ENCODE measurements around the gene R3HDM4. TPM values are rescaled to one million over a fixed set of nuclear protein-coding genes. Genes with fewer than 3 reads are reported as not detected.

R3HDM4 gene
- total and polyA plus RNA-seq, 10 of the 15 experiments (the other 5 are each of a cell fraction or from before 2014, with no cell fraction given) = 1.3 to 65.8 (median 27.7) TPM

DNA sequence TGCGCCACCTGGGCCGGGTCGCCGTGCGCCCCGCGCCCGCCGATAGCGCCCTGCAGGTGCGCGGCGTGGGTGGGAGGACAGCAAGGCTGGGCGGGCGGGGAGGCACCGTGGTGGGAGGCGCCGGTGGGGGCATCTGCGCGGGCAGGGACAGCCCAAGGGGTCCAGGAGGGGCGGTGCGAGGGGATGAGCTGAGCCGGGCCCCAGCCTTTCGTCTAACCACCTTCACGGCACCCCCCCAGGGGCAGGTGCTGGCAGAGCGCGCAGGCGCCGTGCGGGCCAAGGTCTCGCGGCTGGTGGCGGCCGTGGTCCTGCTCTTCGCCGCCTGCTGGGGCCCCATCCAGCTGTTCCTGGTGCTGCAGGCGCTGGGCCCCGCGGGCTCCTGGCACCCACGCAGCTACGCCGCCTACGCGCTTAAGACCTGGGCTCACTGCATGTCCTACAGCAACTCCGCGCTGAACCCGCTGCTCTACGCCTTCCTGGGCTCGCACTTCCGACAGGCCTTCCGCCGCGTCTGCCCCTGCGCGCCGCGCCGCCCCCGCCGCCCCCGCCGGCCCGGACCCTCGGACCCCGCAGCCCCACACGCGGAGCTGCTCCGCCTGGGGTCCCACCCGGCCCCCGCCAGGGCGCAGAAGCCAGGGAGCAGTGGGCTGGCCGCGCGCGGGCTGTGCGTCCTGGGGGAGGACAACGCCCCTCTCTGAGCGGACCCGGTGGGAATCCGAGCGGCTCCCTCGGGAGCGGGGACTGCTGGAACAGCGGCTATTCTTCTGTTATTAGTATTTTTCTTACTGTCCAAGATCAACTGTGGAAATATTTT is 7.2 kb upstream of the R3HDM4 start:
- H3K9ac ChIP-seq (ENCODE audit: control insufficient read depth, insufficient read depth, low read length) = peak overlapping the region; percentile 27; the same call in 1 of the 2 replicates
- POLR2A ChIA-PET = interaction anchor here (0.5 to 1.6 kb wide), 5 partner anchors 18 to 108 kb away, joined by 3 to 6 read pairs (median 4); no protein-coding TSS in a partner anchor
- H3K4me3 ChIP-seq = peak overlapping the region; percentile 64
- peaks cover 0 to 2% of the 10 kb centered on the region in 2 experiments; a peak in 1 of 4 replicates for H3K27me3 ChIP-seq (replicated peaks in 1 of 2; ENCODE audit: control insufficient read depth in 2 of 2, insufficient read depth in 2 of 2, low read length in 1 of 2)
- no TSS peak for BruUV-seq (replicated peaks)
- H3K4me1 ChIP-seq (ENCODE audit: control insufficient read depth, insufficient read depth, low read length) = peaks cover 36% of the 10 kb centered on the region
- in situ Hi-C loops (cut with MboI) = loop anchor here (5.0 kb wide), 3 partner anchors 62 to 148 kb away; partner anchors contain the start of genes CFD and WDR18
- H3K9me3 ChIP-seq (replicated peaks; ENCODE audit: control insufficient read depth, insufficient read depth, low read length) = no peaks in the 10 kb centered on the region
- peak overlapping the region; percentile 75 for H2AFZ ChIP-seq (ENCODE audit: control insufficient read depth, low read depth, low read length)
- no peaks in the 10 kb centered on the region; a peak in 1 of 4 replicates for H3K36me3 ChIP-seq (ENCODE audit: control insufficient read depth in 2 of 2, insufficient read depth in 2 of 2, low read length in 1 of 2)
- no peaks in the 10 kb centered on the region for H4K20me1 ChIP-seq (ENCODE audit: control insufficient read depth, insufficient read depth)
- peak; percentile 41 for ATAC-seq
- peaks cover 13% of the 10 kb centered on the region for H3K79me2 ChIP-seq (ENCODE audit: control insufficient read depth, insufficient read depth, low read length)
- 2% methylated on average over 34 of the region's 84 CpGs for WGBS (ENCODE audit: insufficient coverage, insufficient replicate concordance, low lambda C conversion rate, missing lambda C conversion rate)
- intact Hi-C loops (cut with micrococcal nuclease; ENCODE audit: unreplicated experiment) = loop anchor here (10.0 kb wide), 1 partner anchor 325 kb away; the partner anchor contains the start of genes ATP5F1D and MIDN
- RAD21 ChIA-PET (ENCODE audit: unreplicated experiment) = interaction anchor here (0.7 to 3.6 kb wide), 6 partner anchors 12 to 191 kb away, joined by 3 to 46 read pairs (median 6); partner anchors contain the start of genes MED16, RNU6-9 and WDR18
- DNase-seq (ENCODE audit: low read depth, low spot score) = no peak
- CTCF ChIA-PET = interaction anchor here (1.0 to 4.6 kb wide), 6 partner anchors 27 to 151 kb away, joined by 3 to 50 read pairs (median 4); partner anchors contain the start of genes MED16, RNU6-9 and WDR18
- no peak overlapping the region for H3K27ac ChIP-seq (ENCODE audit: control insufficient read depth, insufficient read depth)
- no peak for FAIRE-seq
- peak overlapping the region; percentile 89 for H3K4me2 ChIP-seq (ENCODE audit: control insufficient read depth, insufficient read depth)
- SMC1A ChIA-PET (ENCODE audit: uncharacterized antibody, unreplicated experiment) = interaction anchor here (1.7 to 2.0 kb wide), 2 partner anchors 56 to 64 kb away, joined by 4 to 11 read pairs; partner anchors contain the start of gene WDR18
- 0 out of 2 replicates have a peak, but pooled peaks have one; percentile 4 for TF ChIP-seq ZNF24 (IDR thresholded peaks at IDR 0.05)
- TF ChIP-seq, protein P1, sequence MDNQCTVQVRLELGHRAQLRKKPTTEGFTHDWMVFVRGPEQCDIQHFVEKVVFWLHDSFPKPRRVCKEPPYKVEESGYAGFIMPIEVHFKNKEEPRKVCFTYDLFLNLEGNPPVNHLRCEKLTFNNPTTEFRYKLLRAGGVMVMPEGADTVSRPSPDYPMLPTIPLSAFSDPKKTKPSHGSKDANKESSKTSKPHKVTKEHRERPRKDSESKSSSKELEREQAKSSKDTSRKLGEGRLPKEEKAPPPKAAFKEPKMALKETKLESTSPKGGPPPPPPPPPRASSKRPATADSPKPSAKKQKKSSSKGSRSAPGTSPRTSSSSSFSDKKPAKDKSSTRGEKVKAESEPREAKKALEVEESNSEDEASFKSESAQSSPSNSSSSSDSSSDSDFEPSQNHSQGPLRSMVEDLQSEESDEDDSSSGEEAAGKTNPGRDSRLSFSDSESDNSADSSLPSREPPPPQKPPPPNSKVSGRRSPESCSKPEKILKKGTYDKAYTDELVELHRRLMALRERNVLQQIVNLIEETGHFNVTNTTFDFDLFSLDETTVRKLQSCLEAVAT (IDR thresholded peaks at IDR 0.05) = no peak
- TF ChIP-seq SUZ12 (IDR thresholded peaks at IDR 0.05; ENCODE audit: unreplicated experiment) = no peak
- TF ChIP-seq, protein P2, sequence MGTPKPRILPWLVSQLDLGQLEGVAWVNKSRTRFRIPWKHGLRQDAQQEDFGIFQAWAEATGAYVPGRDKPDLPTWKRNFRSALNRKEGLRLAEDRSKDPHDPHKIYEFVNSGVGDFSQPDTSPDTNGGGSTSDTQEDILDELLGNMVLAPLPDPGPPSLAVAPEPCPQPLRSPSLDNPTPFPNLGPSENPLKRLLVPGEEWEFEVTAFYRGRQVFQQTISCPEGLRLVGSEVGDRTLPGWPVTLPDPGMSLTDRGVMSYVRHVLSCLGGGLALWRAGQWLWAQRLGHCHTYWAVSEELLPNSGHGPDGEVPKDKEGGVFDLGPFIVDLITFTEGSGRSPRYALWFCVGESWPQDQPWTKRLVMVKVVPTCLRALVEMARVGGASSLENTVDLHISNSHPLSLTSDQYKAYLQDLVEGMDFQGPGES (IDR thresholded peaks at IDR 0.05) = no peak
- no peak for TF ChIP-seq POU2F2 (IDR thresholded peaks at IDR 0.05; ENCODE audit: borderline replicate concordance, low read depth, low read length)
- no peak for TF ChIP-seq WRNIP1 (IDR thresholded peaks at IDR 0.05; ENCODE audit: borderline replicate concordance, low read depth, low read length)
- no peak for TF ChIP-seq MEF2A (IDR thresholded peaks at IDR 0.05; ENCODE audit: insufficient read depth, low read depth, low read length)
- TF ChIP-seq POLR2AphosphoS5 (IDR thresholded peaks at IDR 0.05; ENCODE audit: low read length) = no peak
- TF ChIP-seq, protein P3, sequence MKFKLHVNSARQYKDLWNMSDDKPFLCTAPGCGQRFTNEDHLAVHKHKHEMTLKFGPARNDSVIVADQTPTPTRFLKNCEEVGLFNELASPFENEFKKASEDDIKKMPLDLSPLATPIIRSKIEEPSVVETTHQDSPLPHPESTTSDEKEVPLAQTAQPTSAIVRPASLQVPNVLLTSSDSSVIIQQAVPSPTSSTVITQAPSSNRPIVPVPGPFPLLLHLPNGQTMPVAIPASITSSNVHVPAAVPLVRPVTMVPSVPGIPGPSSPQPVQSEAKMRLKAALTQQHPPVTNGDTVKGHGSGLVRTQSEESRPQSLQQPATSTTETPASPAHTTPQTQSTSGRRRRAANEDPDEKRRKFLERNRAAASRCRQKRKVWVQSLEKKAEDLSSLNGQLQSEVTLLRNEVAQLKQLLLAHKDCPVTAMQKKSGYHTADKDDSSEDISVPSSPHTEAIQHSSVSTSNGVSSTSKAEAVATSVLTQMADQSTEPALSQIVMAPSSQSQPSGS (IDR thresholded peaks at IDR 0.05; ENCODE audit: low read length) = no peak
- TF ChIP-seq, protein P4, sequence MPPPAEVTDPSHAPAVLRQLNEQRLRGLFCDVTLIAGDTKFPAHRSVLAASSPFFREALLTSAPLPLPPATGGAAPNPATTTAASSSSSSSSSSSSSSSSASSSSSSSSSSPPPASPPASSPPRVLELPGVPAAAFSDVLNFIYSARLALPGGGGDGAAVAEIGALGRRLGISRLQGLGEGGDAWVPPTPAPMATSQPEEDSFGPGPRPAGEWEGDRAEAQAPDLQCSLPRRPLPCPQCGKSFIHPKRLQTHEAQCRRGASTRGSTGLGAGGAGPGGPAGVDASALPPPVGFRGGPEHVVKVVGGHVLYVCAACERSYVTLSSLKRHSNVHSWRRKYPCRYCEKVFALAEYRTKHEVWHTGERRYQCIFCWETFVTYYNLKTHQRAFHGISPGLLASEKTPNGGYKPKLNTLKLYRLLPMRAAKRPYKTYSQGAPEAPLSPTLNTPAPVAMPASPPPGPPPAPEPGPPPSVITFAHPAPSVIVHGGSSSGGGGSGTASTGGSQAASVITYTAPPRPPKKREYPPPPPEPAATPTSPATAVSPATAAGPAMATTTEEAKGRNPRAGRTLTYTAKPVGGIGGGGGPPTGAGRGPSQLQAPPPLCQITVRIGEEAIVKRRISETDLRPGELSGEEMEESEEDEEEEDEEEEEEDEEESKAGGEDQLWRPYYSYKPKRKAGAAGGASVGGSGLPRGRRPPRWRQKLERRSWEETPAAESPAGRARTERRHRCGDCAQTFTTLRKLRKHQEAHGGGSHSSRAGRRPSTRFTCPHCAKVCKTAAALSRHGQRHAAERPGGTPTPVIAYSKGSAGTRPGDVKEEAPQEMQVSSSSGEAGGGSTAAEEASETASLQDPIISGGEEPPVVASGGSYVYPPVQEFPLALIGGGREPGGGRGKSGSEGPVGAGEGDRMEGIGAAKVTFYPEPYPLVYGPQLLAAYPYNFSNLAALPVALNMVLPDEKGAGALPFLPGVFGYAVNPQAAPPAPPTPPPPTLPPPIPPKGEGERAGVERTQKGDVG (CRISPR knock-in tag; IDR thresholded peaks at IDR 0.05) = no peak
- TF ChIP-seq RELA (IDR thresholded peaks at IDR 0.05; ENCODE audit: borderline replicate concordance, partially characterized antibody) = no peak
- TF ChIP-seq NR2C1 (IDR thresholded peaks at IDR 0.05) = no peak
- no peak for TF ChIP-seq BCL11A (IDR thresholded peaks at IDR 0.05; ENCODE audit: low read depth, low read length)

All from GM12878 (cell line).